Epithelial cell of esophagus (primary cell): Measurements from ENCODE around the gene ADAMTSL3.

ENCODE experiments used
- DNase-seq: peaks from one replicate; pipeline ENCODE4 v3.0.0; 2010; ENCODE audit warnings: low read depth
- H3K4me3 ChIP-seq: 2 replicates; pipeline ENCODE4 v1.5.1; 2011; ENCODE audit warnings: mild to moderate bottlenecking, low read length, control low read depth
- TF ChIP-seq, protein P1 (sequence below): IDR thresholded peaks from 2 replicates; pipeline ENCODE4 v1.5.1; 2011; ENCODE audit warnings: low read depth, mild to moderate bottlenecking, low read length, control low read depth, inconsistent platforms; ENCODE audit not compliant: insufficient read depth; ENCODE audit errors: missing control alignments

Gene ADAMTSL3

DNA sequence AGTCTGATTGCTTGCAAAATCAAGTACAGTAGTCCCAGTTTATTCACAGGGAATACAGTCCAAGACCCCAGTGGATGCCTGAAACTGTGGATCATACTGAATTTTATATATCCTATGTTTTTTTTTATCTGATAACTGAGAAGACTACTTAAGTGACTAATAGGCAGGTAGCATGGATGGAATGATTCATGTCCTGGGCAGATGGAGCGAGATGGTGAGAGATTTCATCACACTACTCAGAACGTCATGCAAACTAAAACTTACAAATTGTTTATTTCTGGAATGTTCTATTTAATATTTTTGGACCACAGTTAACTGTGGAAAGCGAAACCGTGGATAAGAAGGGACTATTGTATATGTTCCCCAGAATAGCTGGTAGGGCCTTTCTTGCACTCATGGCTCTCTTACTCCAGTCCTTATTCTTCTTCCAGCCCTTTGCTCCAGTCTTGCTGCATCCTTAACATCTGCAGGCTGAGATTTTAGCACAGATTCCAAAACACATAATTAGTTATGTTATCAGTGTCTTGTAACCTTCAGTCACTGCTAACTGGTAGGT lies 290.0 kb downstream of the ADAMTSL3 start:
- TF ChIP-seq, protein P1, sequence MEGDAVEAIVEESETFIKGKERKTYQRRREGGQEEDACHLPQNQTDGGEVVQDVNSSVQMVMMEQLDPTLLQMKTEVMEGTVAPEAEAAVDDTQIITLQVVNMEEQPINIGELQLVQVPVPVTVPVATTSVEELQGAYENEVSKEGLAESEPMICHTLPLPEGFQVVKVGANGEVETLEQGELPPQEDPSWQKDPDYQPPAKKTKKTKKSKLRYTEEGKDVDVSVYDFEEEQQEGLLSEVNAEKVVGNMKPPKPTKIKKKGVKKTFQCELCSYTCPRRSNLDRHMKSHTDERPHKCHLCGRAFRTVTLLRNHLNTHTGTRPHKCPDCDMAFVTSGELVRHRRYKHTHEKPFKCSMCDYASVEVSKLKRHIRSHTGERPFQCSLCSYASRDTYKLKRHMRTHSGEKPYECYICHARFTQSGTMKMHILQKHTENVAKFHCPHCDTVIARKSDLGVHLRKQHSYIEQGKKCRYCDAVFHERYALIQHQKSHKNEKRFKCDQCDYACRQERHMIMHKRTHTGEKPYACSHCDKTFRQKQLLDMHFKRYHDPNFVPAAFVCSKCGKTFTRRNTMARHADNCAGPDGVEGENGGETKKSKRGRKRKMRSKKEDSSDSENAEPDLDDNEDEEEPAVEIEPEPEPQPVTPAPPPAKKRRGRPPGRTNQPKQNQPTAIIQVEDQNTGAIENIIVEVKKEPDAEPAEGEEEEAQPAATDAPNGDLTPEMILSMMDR, result no peak
- DNase-seq, result peak; percentile 89
- no peak overlapping the region for H3K4me3 ChIP-seq

DNA sequence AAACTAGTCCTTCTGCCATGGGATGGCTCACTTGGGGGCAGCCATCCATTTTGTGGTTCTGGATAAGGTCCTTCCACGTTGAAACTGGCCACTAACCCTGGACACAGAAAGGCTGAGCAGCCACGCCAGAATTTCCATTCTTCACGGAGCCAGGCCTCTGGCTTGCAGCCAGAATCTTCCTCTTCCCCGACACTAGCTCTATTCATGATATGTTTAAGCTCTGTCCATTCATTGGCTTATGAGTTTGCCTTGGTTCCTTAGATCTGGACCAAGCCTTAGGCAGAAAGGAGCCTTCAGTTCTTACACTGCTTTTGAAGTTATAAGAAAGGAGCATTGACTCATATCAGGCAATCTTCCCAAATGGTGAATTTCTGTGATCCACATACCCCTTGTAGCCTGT lies 293.2 kb downstream of the ADAMTSL3 start:
- no peak for DNase-seq
- H3K4me3 ChIP-seq, result no peak overlapping the region
- TF ChIP-seq, protein P1, result no peak

DNA sequence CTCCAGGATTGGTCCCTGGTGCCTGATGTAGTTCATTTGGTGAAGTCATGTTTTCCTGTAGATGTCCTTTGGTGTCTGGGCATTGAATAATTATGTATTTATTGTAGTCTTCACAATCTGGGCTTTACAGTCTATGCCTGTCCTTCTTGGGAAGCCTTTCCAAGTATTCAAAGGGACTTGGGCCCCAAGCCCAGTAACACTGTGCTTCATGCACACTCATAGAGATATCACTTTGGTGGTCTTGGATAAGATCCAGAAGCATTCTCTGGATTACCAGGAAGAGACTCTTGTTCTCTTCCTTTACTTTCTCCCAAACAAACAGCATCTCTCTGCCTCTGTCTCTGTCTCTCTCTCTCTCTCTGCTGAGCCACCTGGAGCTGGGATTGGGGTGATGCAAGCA lies 300.6 kb downstream of the ADAMTSL3 start:
- H3K4me3 ChIP-seq, result no peak overlapping the region
- TF ChIP-seq, protein P1, result no peak
- no peak for DNase-seq

- no peak for DNase-seq
- TF ChIP-seq, protein P1, result no peak
- no peak overlapping the region for H3K4me3 ChIP-seq
Observed at GRCh38 chr15:83955806-83956265, 301.9 kb downstream of the ADAMTSL3 start.

DNA sequence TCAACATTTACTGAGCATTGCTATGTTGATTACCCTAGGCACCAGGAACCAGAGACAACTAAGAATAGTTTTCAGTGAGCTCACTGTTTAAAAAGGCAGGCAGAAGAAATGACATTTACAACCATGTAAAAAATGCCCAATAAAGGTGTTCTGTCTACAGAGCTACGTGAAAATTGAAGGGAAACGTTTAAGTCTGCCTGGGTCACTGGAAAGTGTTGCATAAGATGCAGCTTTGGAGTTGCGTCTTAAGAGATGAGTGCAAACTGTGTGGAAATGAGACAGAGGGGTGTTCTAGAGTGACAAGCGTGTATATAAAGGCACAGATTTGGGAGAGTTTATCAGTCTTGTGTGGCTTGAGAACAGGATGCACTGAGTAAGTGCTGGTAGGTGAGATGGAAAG lies 303.0 kb downstream of the ADAMTSL3 start:
- H3K4me3 ChIP-seq, result no peak overlapping the region
- TF ChIP-seq, protein P1, result no peak
- DNase-seq, result no peak

GRCh38 chr15:83959477-83959876 lies 305.6 kb downstream of the ADAMTSL3 start:
- TF ChIP-seq, protein P1, result no peak
- H3K4me3 ChIP-seq, result no peak overlapping the region
- DNase-seq, result peak; percentile 57

GRCh38 chr15:83960192-83960829 lies 306.4 kb downstream of the ADAMTSL3 start:
- DNase-seq, result no peak
- TF ChIP-seq, protein P1, result no peak
- H3K4me3 ChIP-seq, result no peak overlapping the region
